ENCODE results near the gene SYT11.
"Not testable (repeated sequence)": the region's sequence is repeated elsewhere in the genome, so short reads cannot be mapped to it uniquely, and the experiment has no call there.

SYT11 gene

GRCh38 chr1:155859234-155859829 lies at the start of gene SYT11:
SYT11 (plus strand) TSS chr1:155859567; CDS start chr1:155859762, 195 bp downstream.
- peak; percentile 76 to 91 for DNase-seq (ENCODE audit: low read depth in 2 of 2)

- no peak for DNase-seq (ENCODE audit: low read depth in 2 of 2)
Measured at GRCh38 chr1:155812878-155813277, 46.5 kb upstream of the SYT11 start.

- DNase-seq (ENCODE audit: low read depth in 2 of 2), result no peak
Measured at GRCh38 chr1:155813672-155814071, 45.7 kb upstream of the SYT11 start.

- no peak for DNase-seq (ENCODE audit: low read depth in 2 of 2)
Measured at GRCh38 chr1:155816351-155816750, 43.0 kb upstream of the SYT11 start.

GRCh38 chr1:155827450-155827849 lies 31.9 kb upstream of the SYT11 start:
- no peak for DNase-seq (ENCODE audit: low read depth in 2 of 2)

- DNase-seq (ENCODE audit: low read depth in 2 of 2), result no peak
Measured at GRCh38 chr1:155831279-155831976, 27.9 kb upstream of the SYT11 start.

GRCh38 chr1:155833665-155834295 lies 25.6 kb upstream of the SYT11 start:
- no peak for DNase-seq (ENCODE audit: low read depth in 2 of 2)

GRCh38 chr1:155834296-155834926 lies 25.0 kb upstream of the SYT11 start:
- DNase-seq (ENCODE audit: low read depth in 2 of 2), result no peak

GRCh38 chr1:155834927-155835399 lies 24.4 kb upstream of the SYT11 start:
- DNase-seq (ENCODE audit: low read depth in 2 of 2), result not testable (repeated sequence)

GRCh38 chr1:155835548-155835947 lies 23.8 kb upstream of the SYT11 start:
- no peak for DNase-seq (ENCODE audit: low read depth in 2 of 2)

GRCh38 chr1:155840386-155840785 lies 19.0 kb upstream of the SYT11 start:
- no peak for DNase-seq (ENCODE audit: low read depth in 2 of 2)

GRCh38 chr1:155844860-155845421 lies 14.4 kb upstream of the SYT11 start:
- no peak for DNase-seq (ENCODE audit: low read depth in 2 of 2)

- no peak for DNase-seq (ENCODE audit: low read depth in 2 of 2)
Measured at GRCh38 chr1:155847823-155848529, 11.4 kb upstream of the SYT11 start.

GRCh38 chr1:155850345-155850744 lies 9.0 kb upstream of the SYT11 start:
- DNase-seq (ENCODE audit: low read depth in 2 of 2), result no peak

GRCh38 chr1:155856257-155856974 lies 3.0 kb upstream of the SYT11 start:
- no peak for DNase-seq (ENCODE audit: low read depth in 2 of 2)

GRCh38 chr1:155856975-155857930 lies 2.1 kb upstream of the SYT11 start, which contains the start of gene GON4L:
GON4L (minus strand) TSS chr1:155857214; CDS start chr1:155853780, 3,434 bp downstream.
- DNase-seq (ENCODE audit: low read depth in 2 of 2), result peak; percentile 60 to 70

GRCh38 chr1:155858800-155859233 lies 550 bp upstream of the SYT11 start:
- DNase-seq (ENCODE audit: low read depth in 2 of 2), result no peak

- no peak for DNase-seq (ENCODE audit: low read depth in 2 of 2)
Measured at GRCh38 chr1:155859881-155860871, 809 bp downstream of the SYT11 start.
